Measurements from ENCODE around the gene AKR1E2.

The AKR1E2 gene

GRCh38 chr10:4830551-4830950 lies 4.5 kb downstream of the AKR1E2 start:
- TF ChIP-seq CTCF (IDR thresholded peaks at IDR 0.05; ENCODE audit: low read depth, low read length, missing control alignments), result no peak
- H3K4me3 ChIP-seq (ENCODE audit: low read depth, low read length), result no peak overlapping the region
- no peak for DNase-seq (ENCODE audit: low read depth)

GRCh38 chr10:4831091-4831490 lies 5.1 kb downstream of the AKR1E2 start:
- H3K4me3 ChIP-seq (ENCODE audit: low read depth, low read length), result no peak overlapping the region
- no peak for DNase-seq (ENCODE audit: low read depth)
- no peak for TF ChIP-seq CTCF (IDR thresholded peaks at IDR 0.05; ENCODE audit: low read depth, low read length, missing control alignments)

- no peak overlapping the region for H3K4me3 ChIP-seq (ENCODE audit: low read depth, low read length)
- DNase-seq (ENCODE audit: low read depth), result no peak
- TF ChIP-seq CTCF (IDR thresholded peaks at IDR 0.05; ENCODE audit: low read depth, low read length, missing control alignments), result no peak
These were observed 7.3 kb downstream of the AKR1E2 start for GRCh38 chr10:4833286-4833685.

GRCh38 chr10:4834898-4835405 lies 8.9 kb downstream of the AKR1E2 start:
- no peak for DNase-seq (ENCODE audit: low read depth)
- no peak for TF ChIP-seq CTCF (IDR thresholded peaks at IDR 0.05; ENCODE audit: low read depth, low read length, missing control alignments)
- no peak overlapping the region for H3K4me3 ChIP-seq (ENCODE audit: low read depth, low read length)

- no peak for TF ChIP-seq CTCF (IDR thresholded peaks at IDR 0.05; ENCODE audit: low read depth, low read length, missing control alignments)
- H3K4me3 ChIP-seq (ENCODE audit: low read depth, low read length), result no peak overlapping the region
- no peak for DNase-seq (ENCODE audit: low read depth)
These were observed 9.5 kb downstream of the AKR1E2 start for GRCh38 chr10:4835494-4835918.

- DNase-seq (ENCODE audit: low read depth), result no peak
- H3K4me3 ChIP-seq (ENCODE audit: low read depth, low read length), result no peak overlapping the region
- TF ChIP-seq CTCF (IDR thresholded peaks at IDR 0.05; ENCODE audit: low read depth, low read length, missing control alignments), result no peak
These were observed 10.5 kb downstream of the AKR1E2 start for GRCh38 chr10:4836416-4836969.

- DNase-seq (ENCODE audit: low read depth), result no peak
- H3K4me3 ChIP-seq (ENCODE audit: low read depth, low read length), result no peak overlapping the region
- TF ChIP-seq CTCF (IDR thresholded peaks at IDR 0.05; ENCODE audit: low read depth, low read length, missing control alignments), result no peak
These were observed 11.5 kb downstream of the AKR1E2 start for GRCh38 chr10:4837551-4837950.

Data from GM12864 (cell line).